NCI-H446 treated with DMSO at 0.1 percent for 48 hours (cell line): ENCODE results near the gene CNPY3.
"Not testable (repeated sequence)": the region's sequence is repeated elsewhere in the genome, so short reads cannot be mapped to it uniquely, and the experiment has no call there.

Source experiments
- DNase-seq: peaks from one replicate; lab custom pipeline; 2025; lab: John Stamatoyannopoulos, UW

The CNPY3 gene

DNA sequence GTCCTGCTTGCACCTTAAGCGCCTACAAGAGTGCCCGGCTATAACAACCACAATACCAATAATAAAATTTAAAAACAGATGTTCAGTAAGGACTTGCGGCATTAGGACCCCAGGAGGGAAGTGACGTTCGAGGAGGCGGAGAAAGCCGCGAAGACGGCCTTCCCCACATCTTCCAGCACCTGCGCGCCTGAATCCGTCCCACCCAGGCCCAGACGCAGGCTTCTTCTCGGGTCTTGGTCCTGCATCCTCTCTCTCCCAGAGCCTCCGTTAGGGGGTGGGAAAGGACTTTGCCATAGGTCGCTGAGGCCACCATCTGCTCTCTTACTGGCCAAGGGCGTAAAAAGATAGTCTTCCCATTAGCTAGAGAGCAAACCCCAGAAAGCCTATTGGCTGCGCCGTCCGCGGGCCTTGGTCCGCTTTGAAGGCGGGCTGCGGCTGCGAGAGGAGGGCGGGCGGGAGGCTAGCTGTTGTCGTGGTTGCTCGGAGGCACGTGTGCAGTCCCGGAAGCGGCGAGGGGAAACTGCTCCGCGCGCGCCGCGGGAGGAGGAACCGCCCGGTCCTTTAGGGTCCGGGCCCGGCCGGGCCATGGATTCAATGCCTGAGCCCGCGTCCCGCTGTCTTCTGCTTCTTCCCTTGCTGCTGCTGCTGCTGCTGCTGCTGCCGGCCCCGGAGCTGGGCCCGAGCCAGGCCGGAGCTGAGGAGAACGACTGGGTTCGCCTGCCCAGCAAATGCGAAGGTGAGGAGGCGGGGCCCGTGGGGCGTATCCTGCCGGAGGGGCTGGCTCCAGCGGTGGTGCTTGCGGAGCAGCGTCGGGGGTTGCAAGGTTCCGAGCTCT lies at the start of gene CNPY3:
TSS of gene CNPY3 (plus strand) at position 495 of the 835 bp plus-strand sequence. CDS start at position 586, 91 bp downstream.
- DNase-seq: peak; percentile 98

DNA sequence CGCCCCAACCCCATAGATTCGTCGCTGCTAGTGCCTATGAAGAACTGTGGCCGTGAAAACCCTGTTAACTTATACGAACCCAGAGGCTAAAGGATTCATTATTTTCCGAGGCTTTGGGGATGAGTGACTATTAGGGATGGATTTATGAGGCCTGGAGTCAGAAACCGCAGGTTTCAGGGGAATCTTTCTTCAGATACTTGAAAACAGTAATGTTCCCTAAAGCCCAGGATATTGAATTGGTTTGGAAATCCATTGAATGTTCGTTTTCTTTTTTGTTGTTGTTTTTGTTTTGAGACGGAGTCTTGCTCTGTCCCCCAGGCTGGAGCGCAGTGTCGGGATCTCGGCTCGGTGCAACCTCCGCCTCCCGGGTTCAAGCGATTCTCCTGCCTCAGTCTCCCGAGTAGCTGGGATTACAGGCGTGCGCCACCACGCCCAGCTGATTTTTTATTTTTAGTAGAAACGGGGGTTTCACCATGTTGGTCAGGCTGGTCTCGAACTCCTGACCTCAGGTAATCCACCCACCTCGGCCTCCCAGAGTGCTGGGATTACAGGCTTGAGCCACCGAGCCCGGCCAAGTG lies 49.0 kb upstream of the CNPY3 start:
- not testable (repeated sequence) for DNase-seq

DNA sequence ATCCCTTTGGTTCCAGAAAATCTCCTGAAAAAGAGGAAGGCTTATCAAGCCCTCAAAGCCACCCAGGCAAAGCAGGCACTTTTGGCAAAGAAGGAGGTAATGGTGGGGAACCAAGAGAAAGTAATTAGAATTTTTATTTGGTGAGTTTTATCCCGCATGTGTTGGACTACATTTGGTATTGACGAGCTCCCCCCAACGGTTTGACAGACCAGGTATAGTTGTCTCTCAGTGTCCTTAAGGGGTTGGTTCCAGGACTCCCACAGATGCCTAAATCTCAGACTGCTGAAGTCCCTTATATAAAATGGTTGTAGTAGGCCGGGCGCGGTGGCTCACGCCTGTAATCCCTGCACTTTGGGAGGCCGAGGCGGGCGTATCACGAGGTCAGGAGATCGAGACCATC lies 48.4 kb upstream of the CNPY3 start:
- not testable (repeated sequence) for DNase-seq

DNA sequence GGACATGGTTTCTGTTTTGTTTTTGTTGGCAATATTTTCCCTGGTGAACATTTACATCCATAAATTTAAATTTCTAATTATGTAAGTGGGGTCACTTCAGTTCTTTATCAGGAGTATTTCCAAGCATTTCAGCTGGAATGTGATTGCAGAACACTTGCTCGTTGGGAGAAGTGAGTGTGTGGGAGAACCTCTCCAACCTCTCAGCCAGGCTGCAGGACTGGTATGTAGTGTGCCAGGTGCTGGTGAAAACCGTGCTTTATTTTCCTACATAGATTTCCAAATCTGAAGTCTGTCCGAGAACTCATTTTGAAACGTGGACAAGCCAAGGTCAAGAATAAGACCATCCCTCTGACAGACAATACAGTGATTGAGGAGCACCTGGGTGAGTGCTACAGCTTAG lies 43.6 kb upstream of the CNPY3 start:
- DNase-seq: no peak

DNA sequence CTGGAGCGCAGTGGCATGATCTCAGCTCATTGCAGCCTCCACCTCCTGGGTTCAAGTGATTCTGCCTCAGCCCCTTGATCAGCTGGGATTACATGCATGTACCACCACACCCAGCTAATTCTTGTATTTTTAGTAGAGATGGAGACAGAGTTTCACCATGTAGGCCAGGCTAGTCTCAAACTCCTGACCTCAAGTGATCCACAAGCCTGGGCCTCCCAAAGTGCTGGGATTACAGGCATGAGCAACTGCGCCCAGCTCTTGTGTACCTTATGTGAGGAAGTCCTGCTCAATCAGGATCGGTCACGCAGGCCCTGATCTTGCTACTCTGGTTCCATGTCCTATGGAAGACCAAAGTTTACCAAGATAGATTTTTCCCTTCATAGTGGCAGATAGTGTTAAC lies 41.1 kb upstream of the CNPY3 start:
- not testable (repeated sequence) for DNase-seq

DNA sequence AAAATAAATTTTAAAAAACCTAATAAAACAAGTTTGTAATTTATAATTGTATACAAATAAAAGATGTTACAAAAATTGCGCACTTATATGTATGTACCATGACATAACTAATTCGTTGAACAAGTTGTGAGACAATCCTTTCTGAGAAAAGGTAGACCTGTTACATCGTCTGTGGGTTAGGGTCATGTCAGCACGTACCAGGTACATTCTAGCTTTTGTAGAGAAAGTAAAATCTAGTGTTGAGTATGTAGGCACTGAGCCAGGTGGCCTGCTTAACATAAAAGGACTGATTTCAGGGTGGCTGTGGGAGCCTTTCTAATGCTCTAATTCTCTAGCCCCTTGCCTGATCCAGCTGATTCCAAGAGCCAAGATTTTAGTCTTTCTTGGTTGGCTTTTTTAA lies 39.5 kb upstream of the CNPY3 start:
- DNase-seq: no peak

DNA sequence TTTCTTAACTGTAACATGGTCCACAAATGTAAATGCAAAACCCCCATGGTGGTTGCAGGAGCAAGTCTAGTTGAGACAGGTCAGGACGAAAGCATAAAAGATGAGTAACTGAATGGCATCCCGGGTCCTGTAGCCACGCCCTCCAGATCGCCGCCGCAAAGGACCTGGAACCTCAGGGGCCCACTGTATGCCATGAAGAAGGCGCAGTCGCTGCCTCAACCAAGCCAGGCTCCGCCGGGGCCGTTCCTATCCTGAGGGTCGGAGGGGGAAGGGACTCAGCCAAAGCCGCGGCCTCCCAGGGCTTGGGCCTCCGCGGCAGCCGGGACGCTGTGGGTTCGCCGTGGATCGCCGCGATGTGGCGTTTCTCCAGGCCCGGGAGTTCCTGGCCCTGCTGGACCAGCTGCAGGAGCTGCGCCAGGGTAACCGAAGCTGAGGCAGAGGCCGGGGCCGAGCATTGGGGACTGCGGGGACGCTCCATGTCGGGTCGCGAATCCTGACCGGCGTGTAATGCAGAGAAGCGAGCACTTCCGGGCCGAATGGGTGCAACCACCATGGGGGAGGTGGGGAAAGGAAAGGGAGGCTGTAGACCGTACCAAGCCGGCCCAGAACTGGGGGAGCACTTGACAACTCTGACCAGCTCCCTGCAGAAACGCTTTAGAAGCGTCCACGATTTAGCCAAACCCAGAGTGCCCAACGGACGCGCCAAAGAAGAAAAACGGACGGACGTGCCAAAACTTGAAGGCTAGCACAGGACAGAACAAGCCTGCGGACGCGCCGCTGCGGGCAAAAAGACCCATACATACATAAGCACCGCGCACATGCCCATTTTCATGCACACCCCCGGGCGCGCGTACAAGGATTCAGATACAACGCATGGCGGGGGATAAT lies 38.7 kb upstream of the CNPY3 start:
- peak; percentile 70 for DNase-seq

DNA sequence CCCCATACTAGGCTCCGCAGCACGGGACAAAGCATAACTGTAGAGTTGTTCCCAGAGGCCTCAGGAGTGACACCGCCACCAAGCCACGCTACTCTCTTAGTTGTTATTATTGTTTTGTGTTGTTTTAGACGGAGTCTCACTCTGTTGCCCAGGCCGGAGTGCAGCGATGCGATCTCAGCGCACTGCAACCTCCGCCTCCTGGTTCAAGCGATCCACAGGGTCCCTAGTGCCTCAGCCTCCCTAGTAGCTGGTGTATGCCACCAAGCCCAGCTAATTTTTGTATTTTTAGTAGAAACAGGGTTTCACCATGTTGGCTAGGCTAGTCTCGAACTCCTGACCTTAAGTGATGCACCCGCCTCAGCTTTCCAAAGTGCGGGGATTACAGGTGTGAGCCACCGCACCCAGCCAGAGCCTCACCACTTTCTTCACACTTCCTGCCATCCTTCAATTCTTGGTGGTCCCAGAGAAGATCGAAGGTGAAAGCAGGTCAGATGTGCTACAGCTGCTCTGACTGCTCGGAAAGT lies 38.0 kb upstream of the CNPY3 start:
- no peak for DNase-seq

DNA sequence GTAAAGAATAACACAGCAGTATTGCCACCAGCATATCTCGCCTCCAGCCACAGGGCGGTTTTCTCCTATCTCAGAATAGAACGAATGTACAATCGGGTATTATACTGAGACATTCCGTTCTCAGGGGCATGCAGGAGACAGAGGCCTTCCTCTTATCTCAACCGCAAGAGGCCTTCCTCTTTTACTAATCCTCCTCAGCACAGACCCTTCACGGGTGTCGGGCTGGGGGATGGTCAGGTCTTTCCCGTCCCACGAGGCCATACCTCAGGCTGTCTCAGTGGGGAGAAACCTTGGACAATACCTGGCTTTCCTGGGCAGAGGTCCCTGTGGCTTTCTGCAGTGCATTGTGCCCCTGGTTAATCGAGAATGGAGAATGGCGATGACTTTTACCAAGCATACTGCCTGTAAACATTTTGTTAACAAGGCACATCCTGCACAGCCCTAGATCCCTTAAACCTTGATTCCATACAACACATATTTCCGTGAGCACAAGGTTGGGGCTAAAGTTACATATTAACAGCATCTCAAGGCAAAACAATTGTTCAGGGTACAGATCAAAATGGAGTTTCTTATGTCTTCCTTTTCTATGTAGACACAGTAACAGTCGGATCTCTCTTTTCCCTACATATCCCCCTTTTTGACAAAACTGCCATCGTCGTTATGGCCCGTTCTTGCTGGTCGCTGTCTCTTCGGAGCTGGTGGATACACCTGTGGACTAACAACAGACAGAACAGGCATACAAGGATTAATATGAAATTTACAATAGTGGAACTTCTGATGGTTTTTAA lies 35.0 kb upstream of the CNPY3 start:
- DNase-seq: not testable (repeated sequence)

DNA sequence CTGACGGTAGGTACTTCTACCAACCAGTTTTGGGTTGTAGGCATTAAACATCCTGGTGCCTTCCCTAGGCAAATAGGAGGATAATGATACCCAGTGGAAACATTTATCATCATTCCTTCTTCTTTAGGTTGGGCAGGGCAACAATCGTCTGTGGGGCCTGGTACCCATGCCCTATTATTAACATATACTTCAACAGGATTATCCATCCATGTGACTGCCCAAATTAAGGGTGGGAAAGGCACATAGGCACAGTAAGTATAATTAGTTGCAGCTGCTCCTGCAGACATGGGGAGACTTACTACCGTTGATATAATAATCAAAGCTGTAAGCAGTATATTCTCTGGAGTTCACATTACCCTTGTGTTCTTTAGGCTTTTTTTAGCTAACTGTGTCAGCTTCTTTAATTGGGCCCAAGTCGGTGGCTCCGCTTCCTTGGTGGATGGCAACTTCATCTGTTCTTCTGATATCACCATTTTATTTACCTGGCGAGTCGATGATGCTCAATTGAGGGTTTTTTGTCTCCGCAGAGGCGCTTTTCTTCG lies 33.0 kb upstream of the CNPY3 start:
- DNase-seq: no peak

DNA sequence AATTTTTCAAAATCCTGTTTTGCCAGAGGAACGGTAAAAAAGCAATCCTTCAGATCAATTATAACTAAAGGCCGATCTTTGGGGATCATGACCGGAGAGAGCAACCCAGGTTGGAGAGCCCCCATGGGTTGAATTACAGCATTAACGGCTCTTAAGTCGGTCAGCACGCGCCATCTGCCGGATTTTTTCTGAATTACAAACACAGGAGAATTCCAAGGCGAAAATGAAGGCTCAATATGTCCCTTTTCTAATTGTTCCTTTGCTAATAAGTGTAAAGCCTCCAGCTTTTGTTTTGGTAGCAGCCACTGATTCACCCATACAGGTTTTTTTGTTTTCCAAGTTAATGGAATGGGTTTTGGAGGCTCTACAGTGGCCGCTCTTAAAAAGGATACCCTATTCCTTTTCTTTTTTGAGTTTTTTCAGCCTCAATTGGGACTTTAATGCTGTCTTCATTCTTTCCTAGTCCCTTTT lies 30.4 kb upstream of the CNPY3 start:
- peak; percentile 53 for DNase-seq

DNA sequence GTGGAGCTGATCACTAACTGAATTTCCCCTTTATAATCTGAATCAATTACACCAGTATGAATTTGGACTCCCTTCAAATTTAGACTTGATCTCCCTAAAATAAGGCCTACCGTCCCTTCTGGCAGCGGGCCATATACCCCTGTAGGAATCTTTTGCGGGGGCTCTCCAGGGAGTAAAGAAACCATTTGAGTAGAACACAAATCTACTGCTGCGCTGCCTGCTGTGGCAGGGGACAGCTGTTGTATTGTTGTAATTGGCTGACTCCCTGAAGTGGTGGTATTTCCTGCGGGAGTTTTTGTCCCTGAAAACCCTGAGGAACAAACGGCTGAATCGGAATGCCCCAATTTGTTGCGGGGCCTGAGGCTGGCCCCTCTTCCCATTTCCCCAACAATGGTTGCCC lies 29.4 kb upstream of the CNPY3 start:
- DNase-seq: no peak

DNA sequence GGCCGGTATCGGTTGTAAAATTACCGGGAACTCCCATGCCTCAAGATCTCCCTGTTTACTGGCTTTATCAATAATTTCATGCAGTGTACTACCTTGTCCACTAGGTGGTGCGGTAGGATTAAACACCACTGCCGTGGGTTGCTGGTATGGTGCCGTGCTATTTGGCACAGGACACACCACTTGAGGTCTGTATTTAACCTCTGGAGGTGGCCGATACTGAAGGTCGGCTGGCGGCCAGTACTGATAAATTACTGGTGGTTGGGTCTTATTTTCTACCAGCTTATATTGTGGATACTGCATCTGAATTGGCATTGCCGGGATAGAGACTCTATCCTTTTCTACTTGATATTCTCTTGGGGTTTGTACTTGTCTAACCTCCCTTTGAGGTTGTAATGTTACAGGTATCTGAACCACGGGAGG lies 27.7 kb upstream of the CNPY3 start:
- DNase-seq: peak; percentile 65

DNA sequence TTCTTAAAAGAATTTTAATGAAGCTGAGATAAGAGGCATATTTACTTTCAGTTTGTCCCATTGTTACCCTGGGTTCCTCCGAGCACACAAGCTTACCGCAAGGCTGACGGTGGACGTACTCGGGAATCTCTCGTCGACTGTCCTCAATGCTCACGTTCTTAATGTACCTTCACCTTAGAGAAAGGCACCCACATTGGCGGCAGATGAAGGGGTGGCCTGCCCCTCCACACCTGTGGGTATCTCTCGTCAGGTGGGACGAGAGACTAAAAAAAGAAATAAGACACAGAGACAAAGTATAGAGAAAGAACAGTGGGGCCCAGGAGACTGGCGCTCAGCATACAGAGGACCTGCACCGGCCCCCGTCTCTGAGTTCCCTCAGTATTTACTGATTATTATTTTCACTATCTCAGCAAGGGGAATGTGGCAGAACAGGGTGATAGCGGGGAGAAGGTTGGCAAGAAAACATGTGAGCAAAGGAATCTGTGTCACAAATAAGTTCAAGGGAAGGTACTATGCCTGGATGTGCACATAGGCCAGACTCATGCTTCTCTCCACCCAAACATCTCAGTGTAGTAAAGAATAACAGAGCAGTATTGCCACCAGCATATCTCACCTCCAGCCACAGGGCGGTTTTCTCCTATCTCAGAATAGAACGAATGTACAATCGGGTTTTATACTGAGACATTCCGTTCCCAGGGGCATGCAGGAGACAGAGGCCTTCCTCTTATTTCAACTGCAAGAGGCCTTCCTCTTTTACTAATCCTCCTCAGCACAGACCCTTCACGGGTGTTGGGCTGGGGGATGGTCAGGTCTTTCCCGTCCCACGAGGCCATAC lies 26.6 kb upstream of the CNPY3 start:
- not testable (repeated sequence) for DNase-seq

DNA sequence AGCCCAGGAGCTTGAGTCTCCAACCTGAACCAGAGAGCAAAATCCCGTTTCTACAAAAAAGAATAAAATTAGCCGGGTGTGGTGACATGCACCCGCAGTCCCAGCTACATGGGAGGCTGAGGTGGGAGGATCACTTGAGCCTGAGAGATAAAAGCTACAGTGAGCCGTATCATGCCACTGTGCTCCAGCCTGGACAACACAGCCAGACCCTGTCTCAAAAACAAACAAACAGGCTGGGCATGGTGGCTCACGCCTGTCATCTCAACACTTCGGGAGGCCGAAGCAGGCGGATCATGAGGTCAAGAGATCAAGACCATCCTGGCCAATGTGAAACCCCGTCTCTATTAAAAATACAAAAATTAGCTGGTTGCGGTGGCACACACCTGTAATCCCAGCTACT lies 24.8 kb upstream of the CNPY3 start:
- DNase-seq: no peak

DNA sequence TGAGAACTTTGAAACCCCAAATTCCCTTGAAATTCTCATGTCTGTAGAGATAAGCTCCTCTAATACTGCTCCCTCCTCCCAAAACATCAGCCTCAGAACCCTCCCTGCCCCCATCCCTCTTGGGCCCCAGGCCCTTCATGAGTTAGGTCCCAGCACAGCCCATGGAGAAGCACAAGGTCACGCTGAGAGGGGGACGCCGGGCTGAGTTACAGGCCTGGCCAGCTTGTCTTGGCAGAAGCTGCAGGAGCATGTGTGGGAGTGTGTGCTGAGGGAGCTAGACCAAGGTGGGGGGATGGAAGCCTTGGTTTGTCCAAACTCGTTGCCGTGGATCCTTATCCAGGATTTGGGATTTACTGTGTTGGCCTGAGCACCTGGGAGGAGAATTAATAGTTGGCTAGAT lies 21.9 kb upstream of the CNPY3 start:
- DNase-seq: no peak

DNA sequence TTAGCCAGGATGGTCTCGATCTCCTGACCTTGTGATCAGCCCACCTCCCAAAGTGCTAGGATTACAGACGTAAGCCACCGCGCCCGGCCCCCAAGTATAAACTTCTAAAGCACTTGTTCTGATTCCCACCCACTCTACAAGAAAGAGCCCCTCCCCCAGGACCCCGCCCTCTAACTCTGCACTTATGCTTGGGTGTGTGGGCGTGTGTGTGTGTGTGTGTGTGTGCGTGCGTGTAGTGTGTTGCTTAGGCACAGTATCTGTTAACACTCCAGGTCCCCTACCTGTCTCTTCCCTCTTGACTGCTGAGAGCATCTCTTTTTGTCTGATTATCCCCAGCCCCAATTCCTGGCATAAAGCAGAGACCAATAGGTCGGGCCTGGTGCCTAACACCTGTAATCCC lies 19.4 kb upstream of the CNPY3 start:
- DNase-seq: no peak

DNA sequence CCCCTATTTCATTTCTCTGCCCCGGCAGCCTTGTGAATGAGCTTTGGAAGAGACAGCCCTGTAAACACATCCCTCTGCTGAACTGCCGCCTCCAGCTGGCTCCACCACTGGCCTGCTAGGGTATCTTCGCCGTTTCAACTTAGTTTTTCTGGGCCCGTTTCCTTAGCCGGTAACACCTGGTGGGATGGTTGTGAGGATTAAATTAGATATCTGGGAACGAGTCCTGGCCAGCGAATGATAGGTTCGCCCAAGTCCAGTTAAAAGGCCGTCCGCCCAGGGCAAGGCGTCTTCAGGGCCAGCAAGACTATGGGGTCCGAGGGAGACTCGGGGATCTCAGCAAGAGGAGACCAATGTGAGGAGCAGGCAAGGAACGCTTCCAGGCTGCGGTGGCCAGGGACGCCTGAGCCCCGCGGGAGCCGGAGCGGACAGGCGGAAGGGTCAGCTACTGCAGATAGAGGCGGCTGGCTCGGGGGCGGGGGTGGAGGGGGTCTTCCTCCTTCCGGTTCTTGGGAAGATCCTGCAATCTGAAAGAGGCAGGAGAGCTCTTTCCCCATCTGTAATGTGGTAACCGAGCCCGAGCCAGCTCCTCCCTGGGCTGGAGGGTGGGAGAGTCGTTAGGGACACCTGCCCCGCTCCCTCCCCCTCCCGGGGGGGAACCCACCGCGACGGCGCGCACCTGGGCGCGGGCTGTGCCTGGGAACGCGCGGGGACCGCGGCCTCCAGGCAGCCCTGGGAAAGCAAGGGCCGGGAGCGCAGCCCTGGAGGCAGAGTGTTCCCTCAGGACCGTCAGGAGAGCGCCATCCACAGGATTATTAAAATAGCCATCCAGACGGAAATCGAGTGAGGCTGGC lies 17.9 kb upstream of the CNPY3 start:
- no peak for DNase-seq

DNA sequence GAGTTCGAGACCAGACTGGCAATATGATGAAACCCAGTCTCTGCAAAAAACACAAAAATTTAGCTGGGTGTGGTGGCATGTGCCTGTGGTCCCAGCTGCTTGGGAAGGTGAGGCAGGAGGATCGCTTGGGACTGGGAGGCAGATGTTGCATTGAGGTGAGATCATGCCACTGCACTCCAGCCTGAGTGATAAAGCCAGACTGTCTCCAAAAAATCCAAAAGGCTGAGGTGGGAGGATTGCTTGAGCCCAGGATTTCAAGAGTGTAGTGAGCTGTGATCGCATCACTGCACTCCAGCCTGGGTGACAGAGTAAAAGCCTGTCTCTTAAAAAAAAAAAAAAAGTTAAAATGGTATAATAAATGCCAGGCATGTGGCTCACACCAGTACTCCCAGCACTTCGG lies 14.7 kb upstream of the CNPY3 start:
- DNase-seq: no peak
